Stimulated activated effector memory CD8-positive, alpha-beta T cell treated with anti-CD3 and anti-CD28 coated beads, Interleukin-12 subunit alpha, Interleukin-12 subunit beta, amount 100 ng/mL, for 72 hours (primary cell): ENCODE results near the gene CD151.

ENCODE experiments used
- ATAC-seq: fragments of 150-1000 bp; cut with Tn5 transposase; 2 replicates; pipeline ENCODE4 v1.10.0; 2021
- DNase-seq, 2 donors: peaks; one replicate each; pipeline ENCODE4 v3.0.0; 2021 to 2022; ENCODE audit warnings: low spot score in 2 of 2
- H3K27ac Mint-ChIP-seq: one replicate; pipeline ENCODE4 v1.8.0; 2022; ENCODE audit warnings: mild to moderate bottlenecking, mixed read lengths
- H3K36me3 Mint-ChIP-seq: one replicate; pipeline ENCODE4 v1.8.0; 2022; ENCODE audit warnings: mild to moderate bottlenecking, mixed read lengths
- H3K4me1 Mint-ChIP-seq: one replicate; pipeline ENCODE4 v1.8.0; 2022; ENCODE audit warnings: mixed read lengths
- H3K4me3 Mint-ChIP-seq: one replicate; pipeline ENCODE4 v1.8.0; 2022; ENCODE audit warnings: mild to moderate bottlenecking, mixed read lengths
- H3K9me3 Mint-ChIP-seq: one replicate; pipeline ENCODE4 v1.8.0; 2022; ENCODE audit warnings: mixed read lengths

The CD151 gene

DNA sequence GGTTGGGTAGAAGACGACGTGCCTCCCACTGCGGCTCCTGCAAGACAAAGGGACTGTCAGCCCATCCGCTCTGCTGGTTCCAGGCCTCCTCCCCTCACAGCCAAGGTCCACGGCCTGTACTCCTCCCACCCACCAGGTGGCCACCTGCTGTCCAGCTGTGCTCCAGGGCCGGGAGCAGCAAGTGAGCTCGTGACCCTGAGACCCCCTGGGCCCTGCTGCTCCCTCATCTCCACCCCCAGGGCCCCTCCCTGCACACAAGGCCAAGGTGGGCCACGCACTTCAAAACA lies 37.3 kb downstream of the CD151 start:
- Mint-ChIP-seq H3K27ac (no peak overlapping the region), H3K36me3 (peaks cover 6% of the 10 kb centered on the region), H3K4me3 (no peak overlapping the region), H3K9me3 (no peaks in the 10 kb centered on the region), H3K4me1 (no peaks in the 10 kb centered on the region)
- ATAC-seq (no peak), DNase-seq (no peak)

DNA sequence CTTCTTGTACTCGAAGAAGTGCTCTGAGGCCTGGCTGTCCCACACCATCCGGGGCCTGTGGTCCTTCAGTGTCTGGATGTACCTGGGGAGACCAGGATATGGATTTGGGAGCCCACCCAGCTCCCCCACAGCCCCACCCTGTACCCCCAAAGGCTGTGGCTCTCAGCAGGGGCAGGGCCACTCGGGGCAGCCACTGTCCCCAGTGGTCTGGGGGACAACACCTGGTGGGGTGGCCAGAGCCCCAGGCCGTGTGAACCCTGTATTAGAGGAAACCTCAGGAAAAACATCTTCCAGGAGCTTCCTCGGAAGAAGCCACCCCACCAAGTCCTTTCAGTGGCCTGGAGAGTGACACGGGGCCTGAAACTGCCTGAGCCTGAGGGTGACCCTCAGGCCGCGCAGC lies 37.7 kb downstream of the CD151 start:
- ATAC-seq (no peak), DNase-seq (no peak)
- no peaks in the 10 kb centered on the region for H3K9me3 Mint-ChIP-seq
- H3K36me3 Mint-ChIP-seq = peaks cover 6% of the 10 kb centered on the region
- no peaks in the 10 kb centered on the region for H3K4me1 Mint-ChIP-seq
- H3K4me3 Mint-ChIP-seq = no peak overlapping the region
- H3K27ac Mint-ChIP-seq = no peak overlapping the region

DNA sequence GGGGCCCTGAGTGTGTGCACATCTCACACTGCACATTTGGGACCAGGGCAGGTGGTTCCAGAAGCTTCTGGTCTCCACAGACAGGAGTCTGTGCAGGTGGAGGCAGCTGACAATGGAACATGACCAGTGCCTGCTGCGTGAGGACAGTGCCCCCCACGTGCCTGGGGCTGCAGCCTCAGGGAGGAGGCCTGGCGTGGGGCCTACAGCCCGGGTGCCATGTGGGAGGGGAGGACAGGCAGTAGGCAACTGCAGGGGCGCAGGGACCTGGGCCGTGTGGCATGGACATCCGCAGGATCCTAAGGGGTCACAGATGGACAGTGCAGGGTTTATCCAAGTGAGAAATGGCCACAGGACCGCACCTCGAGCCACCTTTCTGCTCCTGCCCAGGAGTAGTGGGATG lies 38.7 kb downstream of the CD151 start:
- DNase-seq = no peak
- H3K4me3 Mint-ChIP-seq = no peak overlapping the region
- no peaks in the 10 kb centered on the region for H3K9me3 Mint-ChIP-seq
- peaks cover 6% of the 10 kb centered on the region for H3K36me3 Mint-ChIP-seq
- no peaks in the 10 kb centered on the region for H3K4me1 Mint-ChIP-seq
- H3K27ac Mint-ChIP-seq = no peak overlapping the region
- ATAC-seq = no peak

DNA sequence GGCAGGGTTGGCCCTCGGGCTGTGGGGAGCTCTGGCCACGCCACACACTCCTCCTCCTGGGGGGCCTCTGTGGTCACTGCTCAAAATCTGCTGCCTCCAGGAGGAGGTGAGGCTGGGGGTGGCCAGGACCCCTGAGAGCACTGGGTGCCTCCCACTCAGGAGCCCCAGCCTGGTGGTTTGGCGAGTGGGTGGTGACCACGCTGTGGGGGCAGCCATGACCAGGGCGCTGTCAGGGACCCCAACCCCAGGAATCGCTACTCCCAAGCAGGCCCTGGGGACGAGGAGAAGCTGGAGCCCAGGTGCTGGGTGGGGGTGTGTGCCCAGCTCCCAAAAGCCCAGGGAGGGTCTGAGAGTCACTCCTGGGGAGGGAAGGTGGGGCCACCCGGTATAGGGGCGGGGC lies 40.0 kb downstream of the CD151 start:
- Mint-ChIP-seq H3K4me3 (no peak overlapping the region), H3K27ac (peak overlapping the region; percentile 43), H3K4me1 (no peaks in the 10 kb centered on the region), H3K9me3 (no peaks in the 10 kb centered on the region), H3K36me3 (peaks cover 10% of the 10 kb centered on the region)
- no peak for ATAC-seq
- DNase-seq = no peak

DNA sequence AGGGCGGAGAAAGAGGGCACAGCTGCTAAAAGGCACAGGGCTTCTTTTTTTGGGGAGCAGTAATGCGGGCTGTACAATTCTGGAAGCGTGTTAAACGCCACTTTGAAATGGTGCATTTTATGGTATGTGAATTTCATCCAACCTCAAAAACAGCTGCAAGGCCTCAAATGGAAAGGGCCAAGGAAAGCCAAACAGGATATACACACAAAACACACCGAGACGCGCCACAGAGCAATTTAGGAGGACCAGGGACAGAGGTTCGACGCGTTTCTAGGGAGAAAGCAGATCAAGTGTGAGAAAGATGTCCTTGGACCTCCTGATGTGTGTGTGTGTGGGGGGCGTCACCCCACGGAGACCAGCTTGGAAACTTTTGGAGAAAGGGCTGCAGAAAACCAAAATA lies 41.0 kb downstream of the CD151 start:
- H3K27ac Mint-ChIP-seq = peak overlapping the region; percentile 43

DNA sequence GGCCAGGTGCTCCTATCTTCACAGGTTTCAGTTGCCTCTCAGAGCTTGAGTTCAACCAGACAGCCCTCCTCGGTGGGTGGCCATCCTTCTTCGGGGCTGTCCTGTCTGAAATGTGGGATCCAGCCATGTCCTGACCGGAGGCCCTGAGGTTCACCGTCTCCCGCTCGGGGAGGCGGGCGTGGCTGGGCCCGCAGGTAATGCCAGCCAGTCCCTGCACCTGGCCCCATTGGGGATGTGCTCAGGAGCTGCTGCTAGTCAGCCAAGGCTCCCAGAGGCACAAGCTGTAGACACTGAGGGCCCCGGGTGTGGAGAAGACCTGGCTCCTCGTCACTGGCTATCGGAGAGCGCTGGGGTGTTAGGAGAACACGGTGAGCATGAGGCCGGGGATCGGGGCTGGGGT lies 42.5 kb downstream of the CD151 start:
- Mint-ChIP-seq H3K9me3 (no peaks in the 10 kb centered on the region), H3K4me3 (no peak overlapping the region), H3K4me1 (no peaks in the 10 kb centered on the region), H3K36me3 (peaks cover 23% of the 10 kb centered on the region), H3K27ac (no peak overlapping the region)
- ATAC-seq (no peak), DNase-seq (no peak)

More for the DNA sequence above, 41.0 kb downstream of the CD151 start:
- no peaks in the 10 kb centered on the region for H3K4me1 Mint-ChIP-seq
- no peaks in the 10 kb centered on the region for H3K9me3 Mint-ChIP-seq
- no peak overlapping the region for H3K4me3 Mint-ChIP-seq
- DNase-seq (no peak), ATAC-seq (no peak)
- peaks cover 19% of the 10 kb centered on the region for H3K36me3 Mint-ChIP-seq

DNA sequence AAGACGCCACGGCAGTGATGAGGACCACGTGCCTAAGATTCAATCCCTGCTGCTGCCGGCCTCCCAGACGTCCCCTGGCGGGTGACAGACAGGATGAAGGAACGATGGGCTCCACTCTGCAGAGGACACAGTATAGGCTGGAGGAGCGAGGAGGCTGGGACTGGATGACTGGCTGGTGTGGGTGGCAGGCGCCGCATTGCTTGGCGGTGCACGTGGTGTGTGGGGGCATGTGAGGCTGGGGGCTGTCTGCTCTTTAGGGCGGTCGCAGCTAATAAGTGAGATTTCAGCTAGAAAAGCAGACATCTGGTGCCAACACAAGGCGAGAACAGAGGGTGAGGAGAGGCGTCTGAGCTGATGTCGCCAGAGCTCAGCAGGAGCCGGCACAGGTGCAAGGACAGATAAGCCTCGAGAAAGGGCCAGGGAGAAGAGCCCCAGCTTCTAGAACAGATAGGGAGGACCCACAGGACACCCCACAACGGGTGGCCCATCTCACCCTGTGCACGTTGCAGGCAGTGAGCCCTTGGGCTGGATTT lies 43.1 kb downstream of the CD151 start:
- Mint-ChIP-seq H3K27ac (no peak overlapping the region), H3K36me3 (peaks cover 23% of the 10 kb centered on the region)
- ATAC-seq = no peak

DNA sequence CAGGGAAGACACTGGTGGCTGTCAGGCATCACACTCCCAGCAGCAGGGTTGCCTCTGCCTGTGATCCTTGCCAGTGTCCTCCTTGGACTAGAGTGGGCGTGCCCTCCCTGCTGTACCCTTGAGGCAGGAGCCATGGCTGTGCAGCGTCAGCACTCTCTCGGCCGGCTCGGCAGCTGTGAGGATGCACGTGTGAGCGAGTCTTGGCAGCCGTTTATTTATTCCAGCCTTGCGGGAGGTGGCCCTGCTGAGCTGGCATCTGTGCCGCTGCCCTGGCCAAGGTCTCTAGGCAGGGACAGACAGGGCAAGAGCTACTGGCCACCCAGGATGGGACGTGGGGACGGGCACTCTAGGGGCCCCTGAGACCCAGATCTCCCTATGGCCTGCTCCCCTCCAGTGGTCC lies 43.8 kb downstream of the CD151 start:
- no peak for DNase-seq
- no peak overlapping the region for H3K27ac Mint-ChIP-seq
- H3K4me3 Mint-ChIP-seq = no peak overlapping the region
- no peak for ATAC-seq
- no peaks in the 10 kb centered on the region for H3K9me3 Mint-ChIP-seq
- peaks cover 25% of the 10 kb centered on the region for H3K36me3 Mint-ChIP-seq
- H3K4me1 Mint-ChIP-seq = no peaks in the 10 kb centered on the region

More for the DNA sequence above, 43.1 kb downstream of the CD151 start:
- no peak overlapping the region for H3K4me3 Mint-ChIP-seq
- no peaks in the 10 kb centered on the region for H3K4me1 Mint-ChIP-seq
- no peak for DNase-seq
- no peaks in the 10 kb centered on the region for H3K9me3 Mint-ChIP-seq

DNA sequence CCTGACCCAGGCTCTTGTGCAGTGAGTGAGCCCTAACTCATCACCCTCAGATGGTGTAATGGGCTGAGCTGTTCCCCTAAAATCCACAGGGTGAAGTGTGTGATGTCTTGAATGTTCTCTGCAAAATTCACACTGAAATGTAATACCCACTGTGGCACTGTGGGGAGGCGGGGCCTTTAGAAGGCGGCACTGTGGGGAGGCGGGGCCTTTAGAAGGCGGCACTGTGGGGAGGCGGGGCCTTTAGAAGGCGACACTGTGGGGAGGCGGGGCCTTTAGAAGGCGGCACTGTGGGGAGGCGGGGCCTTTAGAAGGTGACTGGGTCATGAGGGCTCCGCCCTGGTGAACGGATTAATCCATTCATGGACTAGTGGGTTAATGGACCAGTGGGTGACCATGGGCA lies 44.8 kb downstream of the CD151 start:
- ATAC-seq (peak; percentile 47), DNase-seq (no peak)
- Mint-ChIP-seq H3K9me3 (no peaks in the 10 kb centered on the region), H3K27ac (no peak overlapping the region), H3K36me3 (peaks cover 35% of the 10 kb centered on the region), H3K4me1 (no peaks in the 10 kb centered on the region), H3K4me3 (no peak overlapping the region)

DNA sequence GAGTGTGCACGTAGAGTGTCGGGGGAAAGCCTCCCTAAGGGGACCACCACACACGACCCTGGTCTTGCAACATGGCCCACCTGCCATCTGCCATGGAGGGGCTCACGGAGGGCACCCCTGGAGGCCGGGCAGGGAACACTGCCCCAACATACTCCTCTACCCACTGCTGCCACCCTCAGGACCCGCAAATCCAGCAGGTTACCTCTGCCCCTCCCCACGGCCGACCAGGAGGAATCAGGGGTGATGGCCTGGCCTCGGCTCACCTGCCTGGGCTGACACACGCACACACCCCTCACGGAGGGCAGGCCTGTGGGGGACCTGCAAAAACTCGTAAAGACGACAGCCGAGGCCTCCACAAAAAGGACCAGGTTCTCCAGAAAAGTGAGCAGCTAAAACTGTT lies 47.7 kb downstream of the CD151 start:
- no peak overlapping the region for H3K4me3 Mint-ChIP-seq
- peaks cover 38% of the 10 kb centered on the region for H3K36me3 Mint-ChIP-seq
- no peaks in the 10 kb centered on the region for H3K4me1 Mint-ChIP-seq
- DNase-seq = no peak
- no peaks in the 10 kb centered on the region for H3K9me3 Mint-ChIP-seq
- ATAC-seq = no peak
- peak overlapping the region; percentile 39 for H3K27ac Mint-ChIP-seq

DNA sequence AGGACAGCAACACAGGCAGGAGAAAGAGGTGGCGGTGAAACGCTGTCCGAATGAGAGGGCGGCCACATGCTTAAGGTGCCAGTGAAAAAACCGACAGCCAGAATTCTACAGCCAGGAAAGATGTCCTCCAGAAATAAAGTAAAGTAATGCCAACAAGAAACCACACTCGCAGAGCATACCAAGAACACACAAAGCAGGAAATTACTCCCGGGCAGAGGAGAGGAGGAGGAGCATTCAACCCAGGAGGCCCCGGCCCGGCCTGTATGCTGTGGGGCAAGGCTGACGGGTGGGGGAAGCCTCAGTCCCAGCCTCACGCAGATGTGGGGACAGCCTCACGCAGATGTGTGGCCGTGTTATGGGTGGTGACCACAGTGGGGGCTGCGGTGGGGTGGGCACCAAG lies 49.8 kb downstream of the CD151 start:
- Mint-ChIP-seq H3K4me3 (no peak overlapping the region), H3K4me1 (no peaks in the 10 kb centered on the region), H3K36me3 (peaks cover 36% of the 10 kb centered on the region), H3K9me3 (no peaks in the 10 kb centered on the region), H3K27ac (no peak overlapping the region)
- ATAC-seq = no peak
- DNase-seq = no peak

DNA sequence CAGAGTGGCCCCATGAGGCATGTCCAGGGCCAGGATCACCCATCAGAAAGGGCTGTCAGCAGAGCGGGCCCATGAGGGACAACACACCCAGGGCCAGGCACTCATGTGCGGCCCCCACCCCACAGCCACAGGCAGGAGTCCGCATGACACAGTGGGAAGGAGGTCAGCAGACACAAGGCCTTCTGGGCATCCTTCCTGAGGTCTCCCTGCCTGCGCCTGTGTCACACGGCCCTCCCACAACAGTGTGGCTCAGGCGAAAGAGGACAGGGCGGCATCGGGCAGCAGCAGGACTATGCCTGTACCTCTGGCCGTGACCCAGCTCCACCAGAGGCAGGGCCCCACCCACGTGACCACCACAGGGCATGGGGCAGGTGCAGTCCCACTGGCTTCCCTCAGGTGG lies 50.8 kb downstream of the CD151 start:
- Mint-ChIP-seq H3K4me3 (no peak overlapping the region), H3K36me3 (peaks cover 27% of the 10 kb centered on the region), H3K9me3 (no peaks in the 10 kb centered on the region), H3K4me1 (no peaks in the 10 kb centered on the region), H3K27ac (no peak overlapping the region)
- DNase-seq (no peak), ATAC-seq (no peak)

DNA sequence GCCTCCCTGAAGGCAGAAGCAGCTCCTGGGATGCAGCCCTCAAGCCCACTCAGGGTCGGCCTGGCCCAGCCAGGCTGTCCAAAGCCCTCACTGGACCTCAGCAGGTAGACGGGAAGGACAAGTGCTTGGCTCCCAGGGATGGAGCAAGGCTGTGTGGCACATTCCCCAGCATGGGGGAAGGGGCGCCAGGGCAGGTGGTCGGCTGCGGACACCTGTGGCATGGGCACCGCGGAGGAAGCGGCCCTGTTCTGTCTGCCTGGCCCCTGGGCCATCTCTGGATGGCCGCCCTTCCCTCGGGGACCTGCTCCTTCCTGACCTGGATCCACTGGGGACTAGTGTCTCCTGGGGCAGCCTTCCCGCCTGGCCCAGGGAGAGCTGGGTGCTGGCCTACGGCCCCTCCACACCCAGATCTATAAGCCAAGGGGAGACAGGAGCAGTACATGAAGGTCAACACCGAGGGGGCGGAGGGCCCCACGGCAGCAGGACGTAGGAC lies 51.9 kb downstream of the CD151 start:
- Mint-ChIP-seq H3K36me3 (peaks cover 21% of the 10 kb centered on the region), H3K4me1 (peaks cover 5% of the 10 kb centered on the region), H3K9me3 (no peaks in the 10 kb centered on the region), H3K27ac (no peak overlapping the region), H3K4me3 (no peak overlapping the region)
- DNase-seq = no peak
- ATAC-seq = no peak

DNA sequence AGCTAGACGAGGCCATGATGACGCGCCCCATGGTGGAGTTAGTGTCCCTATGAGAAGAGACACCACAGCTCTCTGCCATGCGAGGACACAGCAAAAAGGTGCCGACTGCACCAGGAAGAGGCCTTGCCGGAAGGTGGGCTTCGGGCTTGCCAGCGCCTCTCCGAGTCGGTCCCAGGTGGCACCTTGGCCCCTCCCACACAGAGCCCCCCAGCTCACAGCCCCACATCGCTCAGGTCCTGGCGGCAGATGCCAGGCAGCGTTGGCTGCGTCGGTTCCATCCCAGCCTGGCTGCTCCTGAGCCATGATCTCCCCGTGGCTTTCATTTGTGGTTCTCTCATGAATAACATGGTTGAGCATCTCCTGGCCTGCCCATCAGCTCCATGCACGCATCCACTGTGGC lies 53.8 kb downstream of the CD151 start:
- no peak for DNase-seq
- peaks cover 19% of the 10 kb centered on the region for H3K36me3 Mint-ChIP-seq
- H3K4me3 Mint-ChIP-seq = no peak overlapping the region
- peaks cover 6% of the 10 kb centered on the region for H3K4me1 Mint-ChIP-seq
- no peaks in the 10 kb centered on the region for H3K9me3 Mint-ChIP-seq
- no peak for ATAC-seq
- peak overlapping the region; percentile 61 for H3K27ac Mint-ChIP-seq

DNA sequence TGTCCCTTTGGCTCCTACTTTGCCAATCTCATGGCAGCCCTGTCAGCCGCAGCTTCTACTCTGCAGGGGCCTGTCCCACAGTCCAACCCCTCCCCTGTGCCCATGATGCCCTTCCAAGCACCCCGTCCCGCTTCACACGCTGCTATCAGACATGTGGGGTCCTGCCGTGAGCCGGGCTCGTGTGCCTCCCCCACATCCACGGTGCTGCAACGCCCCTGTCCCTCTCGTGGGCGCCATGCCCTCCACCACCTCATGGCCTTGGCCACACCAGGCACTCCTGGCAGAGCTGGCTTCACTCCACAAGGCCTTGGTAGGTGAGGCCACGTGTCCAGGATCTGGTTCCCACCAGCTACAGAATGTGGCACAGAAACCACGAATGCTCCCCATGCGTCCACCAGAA lies 54.8 kb downstream of the CD151 start:
- H3K36me3 Mint-ChIP-seq = peaks cover 9% of the 10 kb centered on the region
- no peak overlapping the region for H3K4me3 Mint-ChIP-seq
- no peak for DNase-seq
- H3K27ac Mint-ChIP-seq = no peak overlapping the region
- no peak for ATAC-seq
- no peaks in the 10 kb centered on the region for H3K9me3 Mint-ChIP-seq
- H3K4me1 Mint-ChIP-seq = peaks cover 6% of the 10 kb centered on the region
